ENCODE results near the gene TRIM9.

- TF ChIP-seq CTCF (IDR thresholded peaks at IDR 0.05) (no peak), POLR2A (IDR thresholded peaks at IDR 0.05) (no peak)
These were observed 2.0 kb upstream of the TRIM9 start for GRCh38 chr14:51096870-51097269.
